ENCODE results near the gene PDE4B. TPM values are rescaled to one million over a fixed set of nuclear protein-coding genes. Genes with fewer than 3 reads are reported as not detected.

The PDE4B gene
- total RNA-seq, 1 experiment from 2014 or later = not detected

DNA sequence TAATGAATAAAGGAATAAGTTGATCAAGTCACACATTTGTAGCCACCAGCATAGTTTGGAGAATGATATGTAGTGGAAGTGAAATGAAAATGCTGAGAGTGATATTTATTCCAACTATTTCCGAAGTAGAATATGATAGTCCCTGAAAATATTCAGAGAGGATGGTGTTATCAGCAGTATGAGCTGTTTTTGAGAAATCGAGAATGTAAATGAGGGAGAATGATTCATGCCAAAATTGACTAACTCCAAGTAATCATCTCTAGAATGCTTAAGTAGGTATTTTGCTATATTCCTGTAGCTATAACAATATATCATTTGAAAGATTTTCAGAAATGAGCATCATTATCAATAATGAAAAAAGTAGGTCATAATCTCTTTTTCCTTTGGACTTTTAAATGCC, 178.9 kb downstream of the PDE4B start:
- Mint-ChIP-seq H3K36me3 (ENCODE audit: insufficient read depth, unreplicated experiment) (no peaks in the 10 kb centered on the region), H3K27me3 (ENCODE audit: insufficient read depth, unreplicated experiment) (no peaks in the 10 kb centered on the region), H3K4me1 (ENCODE audit: low read depth, unreplicated experiment) (no peaks in the 10 kb centered on the region), H3K9me3 (ENCODE audit: unreplicated experiment) (peaks cover 9% of the 10 kb centered on the region), H3K4me3 (ENCODE audit: unreplicated experiment) (no peak overlapping the region), H3K27ac (ENCODE audit: unreplicated experiment) (no peak overlapping the region)
- Histone ChIP-seq H3K27me3 (replicated peaks; ENCODE audit: control insufficient read depth, insufficient read depth, low read length) (no peaks in the 10 kb centered on the region), H3K36me3 (ENCODE audit: control insufficient read depth, insufficient read depth, low read length) (no peaks in the 10 kb centered on the region), H3K4me1 (no peaks in the 10 kb centered on the region), H3K4me3 (ENCODE audit: low read depth, low read length) (no peak overlapping the region), H3K9me3 (no peaks in the 10 kb centered on the region)
- POLR2A ChIA-PET = no interaction called here
- intact Hi-C loops (cut with micrococcal nuclease; ENCODE audit: unreplicated experiment) = no loop called here
- BruUV-seq (replicated peaks) = no TSS peak
- CTCF ChIA-PET = no interaction called here
- TF ChIP-seq, protein P1, sequence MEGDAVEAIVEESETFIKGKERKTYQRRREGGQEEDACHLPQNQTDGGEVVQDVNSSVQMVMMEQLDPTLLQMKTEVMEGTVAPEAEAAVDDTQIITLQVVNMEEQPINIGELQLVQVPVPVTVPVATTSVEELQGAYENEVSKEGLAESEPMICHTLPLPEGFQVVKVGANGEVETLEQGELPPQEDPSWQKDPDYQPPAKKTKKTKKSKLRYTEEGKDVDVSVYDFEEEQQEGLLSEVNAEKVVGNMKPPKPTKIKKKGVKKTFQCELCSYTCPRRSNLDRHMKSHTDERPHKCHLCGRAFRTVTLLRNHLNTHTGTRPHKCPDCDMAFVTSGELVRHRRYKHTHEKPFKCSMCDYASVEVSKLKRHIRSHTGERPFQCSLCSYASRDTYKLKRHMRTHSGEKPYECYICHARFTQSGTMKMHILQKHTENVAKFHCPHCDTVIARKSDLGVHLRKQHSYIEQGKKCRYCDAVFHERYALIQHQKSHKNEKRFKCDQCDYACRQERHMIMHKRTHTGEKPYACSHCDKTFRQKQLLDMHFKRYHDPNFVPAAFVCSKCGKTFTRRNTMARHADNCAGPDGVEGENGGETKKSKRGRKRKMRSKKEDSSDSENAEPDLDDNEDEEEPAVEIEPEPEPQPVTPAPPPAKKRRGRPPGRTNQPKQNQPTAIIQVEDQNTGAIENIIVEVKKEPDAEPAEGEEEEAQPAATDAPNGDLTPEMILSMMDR (IDR thresholded peaks at IDR 0.05; ENCODE audit: insufficient read depth in 1 of 2, low read depth in 1 of 2, low read length in 1 of 2, severe bottlenecking in 1 of 2, unreplicated experiment in 1 of 2) = no peak
- DNase-seq = no peak

DNA sequence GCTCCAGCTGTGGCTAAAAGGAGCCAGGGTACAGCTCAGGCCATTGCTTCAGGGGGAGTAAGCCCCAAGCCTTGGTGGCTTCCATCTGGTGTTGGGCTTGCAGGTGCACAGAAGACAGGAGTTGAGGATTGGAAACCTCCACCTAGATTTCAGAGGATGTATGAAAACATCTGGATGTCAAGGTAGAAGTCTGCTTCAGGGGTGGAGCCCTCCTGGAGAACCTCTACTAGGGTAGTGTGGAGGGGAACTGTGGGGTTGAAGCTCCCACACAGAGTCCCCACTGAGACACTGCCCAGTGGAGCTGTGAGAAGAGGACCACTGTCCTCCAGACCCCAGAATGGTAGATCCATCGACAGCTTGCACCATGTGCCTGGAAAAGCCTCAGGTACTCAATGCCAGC, 183.0 kb downstream of the PDE4B start:
- no peaks in the 10 kb centered on the region for H3K4me1 ChIP-seq
- no peaks in the 10 kb centered on the region for H3K27me3 ChIP-seq (replicated peaks; ENCODE audit: control insufficient read depth, insufficient read depth, low read length)
- intact Hi-C loops (cut with micrococcal nuclease; ENCODE audit: unreplicated experiment) = no loop called here
- CTCF ChIA-PET = no interaction called here
- no peak for DNase-seq
- Mint-ChIP-seq H3K4me1 (ENCODE audit: low read depth, unreplicated experiment) (no peaks in the 10 kb centered on the region), H3K36me3 (ENCODE audit: insufficient read depth, unreplicated experiment) (no peaks in the 10 kb centered on the region), H3K9me3 (ENCODE audit: unreplicated experiment) (peaks cover 9% of the 10 kb centered on the region), H3K4me3 (ENCODE audit: unreplicated experiment) (no peak overlapping the region), H3K27ac (ENCODE audit: unreplicated experiment) (no peak overlapping the region), H3K27me3 (ENCODE audit: insufficient read depth, unreplicated experiment) (no peaks in the 10 kb centered on the region)
- no peaks in the 10 kb centered on the region for H3K36me3 ChIP-seq (ENCODE audit: control insufficient read depth, insufficient read depth, low read length)
- H3K9me3 ChIP-seq = no peaks in the 10 kb centered on the region
- POLR2A ChIA-PET = no interaction called here
- H3K4me3 ChIP-seq (ENCODE audit: low read depth, low read length) = no peak overlapping the region
- TF ChIP-seq, protein P1 (IDR thresholded peaks at IDR 0.05; ENCODE audit: insufficient read depth in 1 of 2, low read depth in 1 of 2, low read length in 1 of 2, severe bottlenecking in 1 of 2, unreplicated experiment in 1 of 2) = no peak
- BruUV-seq (replicated peaks) = no TSS peak

DNA sequence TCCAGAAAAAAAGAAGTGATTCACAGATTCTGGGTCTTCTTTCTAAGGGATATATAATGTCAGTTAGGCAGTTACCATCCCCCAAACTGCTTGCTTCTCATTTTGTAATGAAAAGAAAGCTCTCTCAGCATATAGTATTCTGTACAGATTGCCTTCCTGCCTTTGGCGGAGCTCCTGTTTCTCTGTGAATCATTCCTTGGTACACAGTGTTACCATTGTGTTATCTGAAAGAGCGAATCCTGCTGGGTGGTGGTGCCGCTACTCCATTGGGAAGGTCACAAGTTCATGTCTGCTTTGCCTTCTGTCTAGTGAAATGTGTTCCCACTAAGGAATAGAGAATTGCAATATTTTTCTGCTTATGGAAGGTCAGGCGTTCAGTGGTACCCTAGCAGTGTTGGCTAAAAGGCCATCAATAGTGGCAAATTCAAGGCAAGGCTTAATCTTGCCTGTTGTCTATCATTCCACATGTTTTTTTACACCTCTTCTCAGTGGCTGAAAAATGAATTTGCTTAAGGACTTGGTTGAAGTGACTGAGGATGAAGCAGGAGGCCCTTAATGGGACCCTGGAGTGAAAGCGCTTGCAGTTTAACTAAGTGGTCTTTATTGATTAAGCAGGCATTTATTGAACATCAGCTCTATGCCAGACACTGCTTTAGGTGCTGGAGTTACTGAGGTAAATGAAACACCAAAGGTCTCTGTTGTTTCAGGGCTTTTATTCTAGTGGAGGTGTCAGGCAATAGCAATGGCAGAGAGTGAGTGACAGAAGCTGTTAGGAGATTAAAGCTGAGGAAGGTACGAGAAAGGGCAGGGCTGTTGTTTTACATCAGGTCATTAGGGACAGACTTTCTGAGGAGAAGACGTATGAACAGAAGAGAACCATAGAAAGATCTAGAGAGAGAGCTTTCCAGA, 186.7 kb downstream of the PDE4B start:
- H3K27ac Mint-ChIP-seq (ENCODE audit: unreplicated experiment) = no peak overlapping the region
- Histone ChIP-seq H3K4me3 (ENCODE audit: low read depth, low read length) (no peak overlapping the region), H3K4me1 (no peaks in the 10 kb centered on the region), H3K36me3 (ENCODE audit: control insufficient read depth, insufficient read depth, low read length) (no peaks in the 10 kb centered on the region), H3K9me3 (no peaks in the 10 kb centered on the region), H3K27me3 (replicated peaks; ENCODE audit: control insufficient read depth, insufficient read depth, low read length) (no peaks in the 10 kb centered on the region)
- H3K4me3 Mint-ChIP-seq (ENCODE audit: unreplicated experiment) = no peak overlapping the region
- intact Hi-C loops (cut with micrococcal nuclease; ENCODE audit: unreplicated experiment) = no loop called here
- ChIA-PET POLR2A (no interaction called here), CTCF (no interaction called here)
- BruUV-seq (replicated peaks) = no TSS peak
- DNase-seq = no peak
- no peaks in the 10 kb centered on the region for H3K36me3 Mint-ChIP-seq (ENCODE audit: insufficient read depth, unreplicated experiment)
- peaks cover 2% of the 10 kb centered on the region for H3K27me3 Mint-ChIP-seq (ENCODE audit: insufficient read depth, unreplicated experiment)
- TF ChIP-seq, protein P1 (IDR thresholded peaks at IDR 0.05; ENCODE audit: insufficient read depth in 1 of 2, low read depth in 1 of 2, low read length in 1 of 2, severe bottlenecking in 1 of 2, unreplicated experiment in 1 of 2) = no peak
- no peaks in the 10 kb centered on the region for H3K4me1 Mint-ChIP-seq (ENCODE audit: low read depth, unreplicated experiment)
- H3K9me3 Mint-ChIP-seq (ENCODE audit: unreplicated experiment) = peaks cover 9% of the 10 kb centered on the region
